ENCODE measurements around the gene SLC25A40.
"Not testable (repeated sequence)": the region's sequence is repeated elsewhere in the genome, so short reads cannot be mapped to it uniquely, and the experiment has no call there.

DNA sequence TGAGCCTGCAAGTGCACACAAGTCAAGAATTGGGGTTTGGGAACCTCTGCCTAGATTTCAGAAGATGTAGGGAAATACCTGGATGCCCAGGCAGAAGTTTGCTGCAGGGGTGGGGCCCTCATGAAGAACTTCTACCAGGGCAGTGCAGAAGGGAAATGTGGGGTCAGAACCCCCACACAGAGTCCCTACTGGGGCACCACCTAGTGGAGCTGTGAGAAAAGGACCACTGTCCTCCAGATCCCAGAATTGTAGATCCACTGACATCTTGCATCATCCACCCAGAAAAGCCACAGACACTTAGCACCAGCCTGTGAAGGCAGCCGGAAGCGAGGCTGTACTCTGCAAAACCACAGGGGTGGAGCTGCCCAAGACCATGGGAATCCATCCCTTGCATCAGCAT is 50.8 kb downstream of the SLC25A40 start:
- TF ChIP-seq, protein P1, sequence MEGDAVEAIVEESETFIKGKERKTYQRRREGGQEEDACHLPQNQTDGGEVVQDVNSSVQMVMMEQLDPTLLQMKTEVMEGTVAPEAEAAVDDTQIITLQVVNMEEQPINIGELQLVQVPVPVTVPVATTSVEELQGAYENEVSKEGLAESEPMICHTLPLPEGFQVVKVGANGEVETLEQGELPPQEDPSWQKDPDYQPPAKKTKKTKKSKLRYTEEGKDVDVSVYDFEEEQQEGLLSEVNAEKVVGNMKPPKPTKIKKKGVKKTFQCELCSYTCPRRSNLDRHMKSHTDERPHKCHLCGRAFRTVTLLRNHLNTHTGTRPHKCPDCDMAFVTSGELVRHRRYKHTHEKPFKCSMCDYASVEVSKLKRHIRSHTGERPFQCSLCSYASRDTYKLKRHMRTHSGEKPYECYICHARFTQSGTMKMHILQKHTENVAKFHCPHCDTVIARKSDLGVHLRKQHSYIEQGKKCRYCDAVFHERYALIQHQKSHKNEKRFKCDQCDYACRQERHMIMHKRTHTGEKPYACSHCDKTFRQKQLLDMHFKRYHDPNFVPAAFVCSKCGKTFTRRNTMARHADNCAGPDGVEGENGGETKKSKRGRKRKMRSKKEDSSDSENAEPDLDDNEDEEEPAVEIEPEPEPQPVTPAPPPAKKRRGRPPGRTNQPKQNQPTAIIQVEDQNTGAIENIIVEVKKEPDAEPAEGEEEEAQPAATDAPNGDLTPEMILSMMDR (conservative IDR thresholded peaks at IDR 0.05; ENCODE audit: low read depth, low read length) = not testable (repeated sequence)
- not testable (repeated sequence) for TF ChIP-seq EZH2phosphoT487 (IDR thresholded peaks at IDR 0.05; ENCODE audit: borderline replicate concordance, low read length)
